Eye (tissue), 1 donor: ENCODE data around the gene C2orf66.

Source experiments
- DNase-seq: peaks from one replicate; pipeline ENCODE4 v3.0.0-alpha.2; 2015

C2orf66 gene

GRCh38 chr2:196809260-196809659, at the start of gene C2orf66:
TSS of gene C2orf66 (minus strand) at chr2:196809355. CDS start at chr2:196809336, 19 bp downstream.
- no peak for DNase-seq

- no peak for DNase-seq
These were observed 45.5 kb upstream of the C2orf66 start for GRCh38 chr2:196854629-196855028.

GRCh38 chr2:196853301-196854087, 44.3 kb upstream of the C2orf66 start:
- no peak for DNase-seq

GRCh38 chr2:196851088-196851487, 41.9 kb upstream of the C2orf66 start:
- no peak for DNase-seq

- DNase-seq = no peak
These were observed 40.7 kb upstream of the C2orf66 start for GRCh38 chr2:196849895-196850294.

GRCh38 chr2:196846295-196846694, 37.1 kb upstream of the C2orf66 start:
- no peak for DNase-seq

- no peak for DNase-seq
These were observed 36.2 kb upstream of the C2orf66 start for GRCh38 chr2:196845371-196845770.

GRCh38 chr2:196840171-196840570, 31.0 kb upstream of the C2orf66 start:
- DNase-seq = no peak

GRCh38 chr2:196839574-196839973, 30.4 kb upstream of the C2orf66 start:
- no peak for DNase-seq

GRCh38 chr2:196836440-196836839, 27.3 kb upstream of the C2orf66 start:
- no peak for DNase-seq

GRCh38 chr2:196830701-196831100, 21.5 kb upstream of the C2orf66 start:
- DNase-seq = no peak

GRCh38 chr2:196827356-196827755, 18.2 kb upstream of the C2orf66 start:
- no peak for DNase-seq

GRCh38 chr2:196823750-196824522, 14.8 kb upstream of the C2orf66 start:
- DNase-seq = no peak

GRCh38 chr2:196821195-196821594, 12.0 kb upstream of the C2orf66 start:
- no peak for DNase-seq

GRCh38 chr2:196808083-196808665, 981 bp downstream of the C2orf66 start:
- no peak for DNase-seq

- no peak for DNase-seq
These were observed 4.8 kb downstream of the C2orf66 start for GRCh38 chr2:196804381-196804780.

GRCh38 chr2:196802401-196802800, 6.8 kb downstream of the C2orf66 start:
- no peak for DNase-seq

GRCh38 chr2:196801674-196802261, 7.4 kb downstream of the C2orf66 start:
- peak; percentile 65 for DNase-seq

GRCh38 chr2:196798980-196799379, 10.2 kb downstream of the C2orf66 start:
- DNase-seq = no peak

GRCh38 chr2:196792865-196793264, 16.3 kb downstream of the C2orf66 start:
- DNase-seq = no peak

- no peak for DNase-seq
These were observed 25.6 kb downstream of the C2orf66 start for GRCh38 chr2:196783431-196784094.

- DNase-seq = no peak
These were observed 42.1 kb downstream of the C2orf66 start for GRCh38 chr2:196767101-196767500.

- DNase-seq = no peak
These were observed 49.8 kb downstream of the C2orf66 start for GRCh38 chr2:196759378-196759706.
